IPS-18a (cell line): Measurements from ENCODE around the gene ACTN1.

Source experiments
- H3K27ac ChIP-seq: one replicate; pipeline ENCODE4 v1.5.1; 2013; ENCODE audit warnings: low read length
- H3K27me3 ChIP-seq: one replicate; pipeline ENCODE4 v1.6.1; 2013; ENCODE audit warnings: mild to moderate bottlenecking, low read length; ENCODE audit not compliant: control insufficient read depth, insufficient read depth
- H3K36me3 ChIP-seq: one replicate; pipeline ENCODE4 v1.6.1; 2013; ENCODE audit warnings: low read depth, low read length; ENCODE audit not compliant: control insufficient read depth
- H3K4me1 ChIP-seq: one replicate; pipeline ENCODE4 v1.6.1; 2013; ENCODE audit warnings: low read depth, low read length; ENCODE audit not compliant: control insufficient read depth
- H3K4me3 ChIP-seq: one replicate; pipeline ENCODE4 v1.5.1; 2013; ENCODE audit warnings: low read length
- H3K9ac ChIP-seq: one replicate; pipeline ENCODE4 v1.6.1; 2013; ENCODE audit warnings: mild to moderate bottlenecking, low read length, moderate library complexity
- H3K9me3 ChIP-seq: one replicate; pipeline ENCODE4 v1.6.1; 2013; ENCODE audit warnings: low read depth, low read length; ENCODE audit not compliant: control insufficient read depth

ACTN1 gene

DNA sequence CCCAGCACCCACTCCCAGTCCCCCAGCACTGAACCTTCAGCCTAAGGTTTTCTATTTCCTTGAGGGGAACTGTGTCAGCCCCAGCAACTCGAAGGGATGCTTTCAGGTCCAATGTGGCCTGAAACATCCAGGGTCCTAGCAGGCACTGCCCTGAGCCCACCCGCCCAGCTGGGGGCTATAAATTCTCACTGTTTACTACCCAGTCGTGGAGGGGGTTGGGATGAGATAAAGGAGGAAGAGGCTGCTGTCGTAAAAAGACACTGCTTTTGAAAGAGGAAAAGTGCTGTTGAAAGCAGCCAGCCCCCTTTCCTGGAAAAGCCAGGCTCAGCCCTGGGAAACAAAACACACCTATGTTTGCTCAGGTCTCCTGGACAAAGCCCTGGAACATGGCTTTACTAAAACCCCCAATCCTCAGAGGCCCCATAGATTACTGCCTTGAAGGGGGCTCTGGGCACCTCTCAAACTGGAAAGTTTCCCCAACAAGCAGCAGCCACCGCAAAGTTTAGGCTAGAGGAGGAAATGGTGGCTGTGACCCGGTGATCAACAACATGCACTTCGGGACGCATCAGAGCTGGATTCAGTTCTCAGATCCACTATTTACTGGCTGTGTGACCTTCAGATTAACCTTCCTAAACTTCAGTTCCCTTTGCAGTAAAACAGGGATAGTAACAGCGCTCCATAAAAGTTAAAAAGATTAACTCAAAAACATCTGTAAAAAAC, 51.0 kb downstream of the ACTN1 start:
- H3K4me3 ChIP-seq, result no peak overlapping the region
- no peak overlapping the region for H3K9ac ChIP-seq

DNA sequence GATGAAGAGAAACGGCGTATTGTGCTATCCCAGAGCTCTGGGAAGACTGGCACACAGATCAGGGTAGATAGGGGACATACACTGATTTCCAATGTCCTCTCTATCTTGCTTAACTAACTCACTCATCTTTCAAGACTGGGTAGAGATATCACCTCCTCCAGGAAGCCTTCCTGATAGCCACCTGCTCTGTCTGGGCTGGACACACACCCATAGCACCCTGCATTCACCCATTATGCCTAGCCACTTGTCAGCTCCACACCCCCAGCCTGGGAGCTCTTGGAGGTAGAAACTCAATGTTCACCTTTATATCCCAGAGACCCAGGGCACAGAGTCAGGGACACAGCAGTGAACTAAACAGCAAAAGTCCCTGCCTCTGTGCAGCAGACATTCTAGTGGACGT, 52.0 kb downstream of the ACTN1 start:
- H3K9ac ChIP-seq, result no peak overlapping the region
- no peaks in the 10 kb centered on the region for H3K9me3 ChIP-seq
- no peak overlapping the region for H3K4me3 ChIP-seq
- H3K36me3 ChIP-seq, result peaks cover 11% of the 10 kb centered on the region
- no peak overlapping the region for H3K27ac ChIP-seq
- H3K27me3 ChIP-seq, result no peaks in the 10 kb centered on the region
- H3K4me1 ChIP-seq, result peaks cover 8% of the 10 kb centered on the region

More for the DNA sequence above, 51.0 kb downstream of the ACTN1 start:
- Histone ChIP-seq H3K27me3 (no peaks in the 10 kb centered on the region), H3K4me1 (no peaks in the 10 kb centered on the region), H3K27ac (no peak overlapping the region), H3K36me3 (peaks cover 7% of the 10 kb centered on the region), H3K9me3 (no peaks in the 10 kb centered on the region)

DNA sequence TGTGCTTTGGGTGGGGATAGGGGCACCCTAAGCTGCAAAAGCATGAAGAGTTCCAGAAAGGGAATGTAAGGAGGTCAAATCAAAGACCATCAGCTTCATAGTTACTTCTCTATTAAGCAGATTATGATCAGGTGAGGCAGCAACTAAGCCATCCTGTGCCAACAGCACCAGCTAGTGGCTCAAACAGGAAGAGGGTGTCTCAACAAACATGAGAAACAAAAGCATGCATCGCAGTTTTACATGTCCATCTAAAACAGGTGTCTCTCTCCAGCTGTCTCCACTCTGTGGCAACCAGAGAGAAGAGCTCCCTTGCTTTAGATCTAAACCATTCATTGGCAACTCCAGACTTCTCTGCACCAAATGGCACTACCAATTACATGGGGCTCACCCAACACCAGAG, 52.9 kb downstream of the ACTN1 start:
- peaks cover 11% of the 10 kb centered on the region for H3K36me3 ChIP-seq
- H3K4me3 ChIP-seq, result no peak overlapping the region
- no peaks in the 10 kb centered on the region for H3K9me3 ChIP-seq
- H3K27me3 ChIP-seq, result no peaks in the 10 kb centered on the region
- H3K4me1 ChIP-seq, result peaks cover 9% of the 10 kb centered on the region
- H3K9ac ChIP-seq, result no peak overlapping the region
- H3K27ac ChIP-seq, result no peak overlapping the region

DNA sequence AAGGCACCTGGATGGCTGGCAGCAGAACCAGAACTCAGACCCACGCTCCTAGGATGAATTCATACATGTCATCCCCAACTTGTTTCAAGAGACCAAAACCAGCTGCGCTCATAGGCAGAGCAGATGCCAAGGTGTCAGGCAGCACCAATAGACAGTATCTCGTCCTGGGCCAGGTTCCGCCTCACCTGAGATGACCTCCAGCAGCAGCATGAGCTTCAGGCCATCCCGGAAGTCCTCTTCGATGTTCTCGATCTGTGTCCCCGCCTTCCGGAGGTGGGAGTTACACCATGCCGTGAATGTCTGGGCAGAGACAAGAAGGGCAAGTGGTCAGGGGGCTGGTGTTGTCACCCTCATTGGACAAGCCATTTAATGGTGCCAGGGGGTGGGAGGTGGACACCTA, 53.7 kb downstream of the ACTN1 start:
- H3K9ac ChIP-seq, result no peak overlapping the region
- peaks cover 19% of the 10 kb centered on the region for H3K36me3 ChIP-seq
- H3K4me3 ChIP-seq, result no peak overlapping the region
- no peaks in the 10 kb centered on the region for H3K9me3 ChIP-seq
- no peak overlapping the region for H3K27ac ChIP-seq
- peaks cover 9% of the 10 kb centered on the region for H3K4me1 ChIP-seq
- no peaks in the 10 kb centered on the region for H3K27me3 ChIP-seq

DNA sequence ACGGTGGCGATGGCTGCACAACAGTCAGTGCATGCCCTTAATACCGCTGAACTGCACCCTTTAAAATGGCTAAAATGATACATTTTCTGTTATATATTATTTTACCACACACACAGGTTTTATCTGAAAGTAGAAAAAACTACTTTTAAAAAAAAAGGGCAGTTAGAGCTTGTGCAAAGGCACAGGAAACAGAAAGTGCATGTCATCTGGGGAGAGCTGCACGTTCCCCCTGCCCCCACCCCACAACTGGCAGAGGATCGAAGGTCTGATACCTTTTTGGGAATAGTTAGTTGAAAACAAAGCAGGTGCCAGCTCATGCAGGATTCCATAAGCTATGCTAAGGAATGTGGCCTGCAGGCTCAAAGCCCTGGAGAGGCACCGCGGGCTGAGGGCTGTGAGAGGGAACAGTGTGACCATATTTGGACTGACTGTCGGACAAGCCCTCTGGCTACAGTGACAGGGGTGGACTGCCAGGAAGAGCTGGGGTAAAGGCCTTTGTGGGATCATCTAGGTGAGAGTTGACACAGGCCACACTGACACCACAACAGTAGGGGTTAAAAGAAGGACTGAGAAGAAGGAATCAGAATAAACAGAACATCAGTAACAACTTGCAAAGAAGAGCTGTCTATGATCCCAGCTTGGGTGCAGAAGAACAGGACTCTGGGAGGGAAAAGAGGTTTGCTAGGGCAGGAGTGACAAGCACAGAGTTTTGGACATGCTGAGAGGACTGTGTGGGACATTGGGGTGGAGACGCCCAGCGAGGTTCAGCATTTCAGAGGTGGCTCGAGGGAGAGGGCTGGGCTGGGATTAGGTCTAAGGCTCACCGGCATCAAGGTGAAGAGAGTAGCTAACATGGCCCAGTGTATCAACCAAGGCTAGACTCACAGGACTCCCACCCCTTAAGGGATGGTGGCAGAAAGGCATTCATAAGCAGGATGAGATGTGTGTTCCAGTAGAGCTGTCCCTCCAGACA, 54.6 kb downstream of the ACTN1 start:
- Histone ChIP-seq H3K4me3 (no peak overlapping the region), H3K27me3 (no peaks in the 10 kb centered on the region), H3K36me3 (peaks cover 28% of the 10 kb centered on the region), H3K9me3 (no peaks in the 10 kb centered on the region), H3K27ac (no peak overlapping the region), H3K4me1 (peaks cover 9% of the 10 kb centered on the region), H3K9ac (no peak overlapping the region)

DNA sequence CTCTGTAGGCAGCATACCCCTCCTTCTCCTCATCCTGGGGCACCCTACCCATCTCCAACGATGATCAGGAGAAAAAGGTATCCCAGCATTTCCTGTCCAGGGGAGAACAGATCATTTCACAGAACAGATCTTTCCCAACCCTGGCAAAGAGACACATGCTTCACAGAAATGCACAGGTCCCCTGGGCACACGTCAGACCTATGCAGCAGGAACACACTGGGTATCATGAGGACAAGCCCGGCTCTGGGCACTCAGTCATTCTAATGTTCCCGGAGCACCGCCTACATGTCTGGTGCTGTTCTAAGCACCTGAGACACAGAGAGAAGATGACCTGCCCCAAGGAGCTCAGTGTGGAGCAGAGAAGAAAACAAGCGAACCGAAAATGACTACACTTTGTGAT, 56.2 kb downstream of the ACTN1 start:
- Histone ChIP-seq H3K27me3 (no peaks in the 10 kb centered on the region), H3K36me3 (peaks cover 33% of the 10 kb centered on the region), H3K9me3 (no peaks in the 10 kb centered on the region), H3K4me1 (peaks cover 9% of the 10 kb centered on the region), H3K4me3 (no peak overlapping the region), H3K9ac (no peak overlapping the region), H3K27ac (no peak overlapping the region)

DNA sequence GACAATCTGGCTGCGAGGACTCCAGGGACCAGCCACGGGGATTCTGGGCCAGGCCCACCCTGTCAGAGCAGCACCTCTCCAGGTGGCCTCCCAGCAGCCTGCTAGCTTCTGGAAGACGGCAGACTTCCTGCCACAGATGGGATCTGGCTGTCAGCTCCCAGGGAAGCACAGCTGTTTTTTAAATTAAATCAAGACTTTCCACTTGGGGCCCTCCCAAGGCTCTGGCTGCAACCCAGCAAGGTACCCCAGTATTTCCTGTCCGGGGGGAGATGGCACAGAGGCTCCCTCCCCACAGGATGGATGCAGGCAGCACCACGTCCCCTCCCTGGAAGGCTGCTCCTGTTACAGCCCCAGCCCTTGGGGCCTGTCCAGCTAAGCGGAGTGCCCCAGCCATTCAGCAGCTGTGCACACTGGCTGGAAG, 56.9 kb downstream of the ACTN1 start:
- Histone ChIP-seq H3K27ac (no peak overlapping the region), H3K9ac (no peak overlapping the region), H3K4me3 (no peak overlapping the region), H3K9me3 (no peaks in the 10 kb centered on the region), H3K36me3 (peaks cover 37% of the 10 kb centered on the region), H3K4me1 (peaks cover 9% of the 10 kb centered on the region), H3K27me3 (no peaks in the 10 kb centered on the region)

DNA sequence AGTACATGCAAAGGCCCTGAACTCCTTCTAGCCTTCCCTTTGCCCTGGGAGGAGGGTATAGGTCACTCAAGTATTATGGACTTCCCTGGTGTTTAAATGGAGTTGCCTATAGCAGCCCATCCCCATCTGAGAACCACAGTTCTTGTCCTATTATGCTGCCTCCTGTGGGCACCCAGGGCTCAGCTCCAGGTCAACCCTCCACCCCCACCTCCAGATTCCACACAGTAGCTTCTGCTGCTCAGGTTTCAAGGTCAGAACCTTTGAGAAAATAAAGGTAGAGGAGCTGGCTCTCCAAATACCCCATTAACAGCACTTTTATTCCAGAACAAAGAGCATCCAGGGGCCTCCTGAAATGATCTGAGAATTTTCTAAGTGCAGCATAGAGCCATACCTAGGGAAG, 57.4 kb downstream of the ACTN1 start:
- H3K27ac ChIP-seq, result no peak overlapping the region
- no peak overlapping the region for H3K4me3 ChIP-seq
- H3K36me3 ChIP-seq, result peaks cover 41% of the 10 kb centered on the region
- H3K4me1 ChIP-seq, result peaks cover 9% of the 10 kb centered on the region
- no peaks in the 10 kb centered on the region for H3K9me3 ChIP-seq
- no peak overlapping the region for H3K9ac ChIP-seq
- H3K27me3 ChIP-seq, result no peaks in the 10 kb centered on the region

DNA sequence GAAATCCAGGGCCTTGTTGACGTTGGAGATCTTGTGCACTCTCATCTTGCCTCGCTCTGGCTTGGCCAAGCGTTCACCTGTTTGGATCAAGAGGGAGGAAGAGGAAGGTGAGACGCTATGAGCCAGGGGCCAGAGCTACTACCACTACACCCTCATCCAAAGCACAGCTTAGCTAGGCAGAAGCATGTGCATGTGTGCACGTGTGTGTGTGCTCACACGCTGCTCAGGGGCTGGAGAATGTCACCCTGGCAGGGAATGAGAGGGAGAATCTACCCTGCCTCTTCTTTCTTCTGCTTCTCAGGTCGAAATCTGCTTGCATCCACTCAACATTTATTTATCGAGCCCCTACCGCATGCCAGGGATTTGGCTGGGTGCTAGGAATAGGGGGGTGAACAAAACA, 58.1 kb downstream of the ACTN1 start:
- Histone ChIP-seq H3K9ac (no peak overlapping the region), H3K27ac (no peak overlapping the region), H3K27me3 (no peaks in the 10 kb centered on the region), H3K4me3 (no peak overlapping the region), H3K4me1 (peaks cover 9% of the 10 kb centered on the region), H3K36me3 (peaks cover 41% of the 10 kb centered on the region), H3K9me3 (no peaks in the 10 kb centered on the region)

DNA sequence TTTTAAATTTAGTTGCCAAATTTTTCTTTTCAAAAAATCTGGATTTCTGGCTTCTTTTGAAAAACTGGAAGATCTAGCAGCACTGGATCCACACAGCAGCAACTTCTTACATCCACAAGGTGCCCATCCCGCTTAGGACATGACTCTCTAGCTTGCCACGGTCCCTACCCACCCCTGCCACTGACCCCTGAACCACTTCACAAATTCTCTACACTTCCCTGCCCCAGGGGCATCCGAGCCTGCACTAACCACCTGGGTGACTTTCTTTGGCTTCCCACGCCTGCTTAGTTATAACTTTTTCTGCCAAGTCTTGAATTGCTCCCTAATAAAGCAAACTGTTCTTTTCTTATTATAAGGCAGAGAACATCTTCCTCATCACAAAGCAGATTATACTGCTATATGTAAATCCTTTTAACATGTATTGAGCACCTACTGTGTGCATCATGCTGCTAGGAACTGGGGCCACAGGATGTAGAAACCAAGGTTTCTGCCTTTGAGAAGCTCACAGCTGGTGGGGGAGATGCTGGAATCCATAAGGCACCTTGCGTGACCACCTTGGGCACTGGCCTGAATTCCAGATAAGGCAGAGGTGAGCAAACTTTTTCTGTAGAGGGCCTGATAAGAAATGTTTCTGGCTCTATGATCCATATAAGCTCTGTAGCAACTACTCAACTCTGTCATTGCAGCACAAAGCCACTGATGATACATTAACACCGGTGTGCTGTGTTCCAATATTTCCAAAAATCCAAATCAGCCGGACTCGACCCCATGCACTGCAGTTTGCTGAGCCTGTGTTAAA, 59.8 kb downstream of the ACTN1 start:
- H3K4me3 ChIP-seq, result no peak overlapping the region
- no peaks in the 10 kb centered on the region for H3K27me3 ChIP-seq
- no peak overlapping the region for H3K27ac ChIP-seq
- no peaks in the 10 kb centered on the region for H3K9me3 ChIP-seq
- H3K36me3 ChIP-seq, result peaks cover 41% of the 10 kb centered on the region
- H3K4me1 ChIP-seq, result peaks cover 9% of the 10 kb centered on the region
- H3K9ac ChIP-seq, result no peak overlapping the region

DNA sequence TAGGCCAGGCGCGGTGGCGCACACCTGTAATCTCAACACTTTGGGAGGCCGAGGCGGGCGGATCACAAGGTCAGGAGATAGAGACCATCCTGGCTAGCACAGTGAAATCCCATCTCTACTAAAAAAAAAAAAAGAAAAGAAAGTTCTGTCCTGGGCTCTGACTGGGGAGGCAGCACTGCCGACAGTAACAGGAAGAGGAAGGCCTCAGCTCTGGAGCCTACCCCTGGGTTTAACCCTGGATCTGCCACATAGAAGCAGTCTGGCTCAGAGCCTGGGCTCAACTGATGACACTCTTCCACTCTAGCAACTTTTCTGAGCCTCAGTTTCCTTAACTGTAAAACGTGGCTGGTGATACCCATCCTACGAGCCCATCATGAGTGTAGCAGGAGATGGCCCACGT, 60.5 kb downstream of the ACTN1 start:
- Histone ChIP-seq H3K9me3 (no peaks in the 10 kb centered on the region), H3K4me1 (peaks cover 9% of the 10 kb centered on the region), H3K27me3 (no peaks in the 10 kb centered on the region), H3K27ac (no peak overlapping the region), H3K9ac (no peak overlapping the region), H3K4me3 (no peak overlapping the region), H3K36me3 (peaks cover 36% of the 10 kb centered on the region)
